IPS-20b (cell line): ENCODE data around the gene ADGRD1.

Source experiments
- H3K27ac ChIP-seq: one replicate; pipeline ENCODE4 v1.5.1; 2013; ENCODE audit warnings: low read length
- H3K27me3 ChIP-seq: 2 replicates; pipeline ENCODE4 v1.6.1; 2013; ENCODE audit warnings: mild to moderate bottlenecking, low read length, inconsistent platforms; ENCODE audit not compliant: insufficient read depth
- H3K36me3 ChIP-seq: 2 replicates; pipeline ENCODE4 v1.6.1; 2013; ENCODE audit warnings: low read depth, mild to moderate bottlenecking, inconsistent platforms, low read length, moderate library complexity; ENCODE audit not compliant: insufficient read depth
- H3K4me1 ChIP-seq: 2 replicates; pipeline ENCODE4 v1.6.1; 2013; ENCODE audit warnings: mild to moderate bottlenecking, control low read depth, inconsistent platforms, low read length, moderate library complexity; ENCODE audit not compliant: insufficient read depth
- H3K4me3 ChIP-seq: 2 replicates; pipeline ENCODE4 v1.5.1; 2013; ENCODE audit warnings: mild to moderate bottlenecking, low read length, inconsistent platforms
- H3K9ac ChIP-seq: 2 replicates; pipeline ENCODE4 v1.6.1; 2013; ENCODE audit warnings: low read depth, mild to moderate bottlenecking, inconsistent platforms, low read length, moderate library complexity
- H3K9me3 ChIP-seq: 2 replicates; pipeline ENCODE4 v1.6.1; 2013; ENCODE audit warnings: mild to moderate bottlenecking, low read depth, low read length, inconsistent platforms; ENCODE audit not compliant: insufficient read depth

ADGRD1 gene

GRCh38 chr12:131151558-131152345, 198.0 kb downstream of the ADGRD1 start:
- no peak overlapping the region for H3K9ac ChIP-seq
- H3K9me3 ChIP-seq: no peaks in the 10 kb centered on the region
- no peaks in the 10 kb centered on the region for H3K4me1 ChIP-seq
- H3K36me3 ChIP-seq: no peaks in the 10 kb centered on the region
- H3K27me3 ChIP-seq: no peaks in the 10 kb centered on the region; the same call in 1 of the 2 replicates
- H3K4me3 ChIP-seq: no peak overlapping the region
- no peak overlapping the region for H3K27ac ChIP-seq

GRCh38 chr12:131152587-131152986, 198.9 kb downstream of the ADGRD1 start:
- Histone ChIP-seq H3K36me3 (no peaks in the 10 kb centered on the region), H3K9me3 (no peaks in the 10 kb centered on the region), H3K4me3 (no peak overlapping the region)

GRCh38 chr12:131153016-131153415, 199.3 kb downstream of the ADGRD1 start:
- H3K36me3 ChIP-seq: no peaks in the 10 kb centered on the region
- H3K9ac ChIP-seq: no peak overlapping the region
- no peaks in the 10 kb centered on the region for H3K9me3 ChIP-seq
- no peaks in the 10 kb centered on the region; the same call in 1 of the 2 replicates for H3K27me3 ChIP-seq
- no peaks in the 10 kb centered on the region for H3K4me1 ChIP-seq
- H3K27ac ChIP-seq: no peak overlapping the region
- H3K4me3 ChIP-seq: no peak overlapping the region

More at GRCh38 chr12:131152587-131152986, 198.9 kb downstream of the ADGRD1 start:
- Histone ChIP-seq H3K27me3 (no peaks in the 10 kb centered on the region; the same call in 1 of the 2 replicates), H3K9ac (no peak overlapping the region), H3K4me1 (no peaks in the 10 kb centered on the region), H3K27ac (no peak overlapping the region)

GRCh38 chr12:131153956-131154355, 200.2 kb downstream of the ADGRD1 start:
- H3K4me1 ChIP-seq: no peaks in the 10 kb centered on the region
- no peaks in the 10 kb centered on the region for H3K9me3 ChIP-seq
- H3K27me3 ChIP-seq: no peaks in the 10 kb centered on the region; the same call in 1 of the 2 replicates
- no peak overlapping the region for H3K27ac ChIP-seq
- no peak overlapping the region for H3K4me3 ChIP-seq
- no peak overlapping the region for H3K9ac ChIP-seq
- H3K36me3 ChIP-seq: no peaks in the 10 kb centered on the region

- Histone ChIP-seq H3K9me3 (no peaks in the 10 kb centered on the region), H3K36me3 (no peaks in the 10 kb centered on the region), H3K9ac (no peak overlapping the region), H3K27me3 (no peaks in the 10 kb centered on the region; the same call in 1 of the 2 replicates), H3K4me3 (no peak overlapping the region), H3K27ac (no peak overlapping the region), H3K4me1 (no peaks in the 10 kb centered on the region)
These were observed 201.4 kb downstream of the ADGRD1 start for GRCh38 chr12:131155131-131155530.

- Histone ChIP-seq H3K9me3 (no peaks in the 10 kb centered on the region), H3K27ac (no peak overlapping the region), H3K9ac (no peak overlapping the region), H3K27me3 (no peaks in the 10 kb centered on the region; the same call in 1 of the 2 replicates), H3K36me3 (no peaks in the 10 kb centered on the region), H3K4me3 (no peak overlapping the region), H3K4me1 (no peaks in the 10 kb centered on the region)
These were observed 204.0 kb downstream of the ADGRD1 start for GRCh38 chr12:131157743-131158142.

- Histone ChIP-seq H3K4me1 (no peaks in the 10 kb centered on the region), H3K9ac (no peak overlapping the region), H3K9me3 (no peaks in the 10 kb centered on the region), H3K36me3 (no peaks in the 10 kb centered on the region), H3K27me3 (no peaks in the 10 kb centered on the region; the same call in 1 of the 2 replicates), H3K27ac (no peak overlapping the region), H3K4me3 (no peak overlapping the region)
These were observed 206.0 kb downstream of the ADGRD1 start for GRCh38 chr12:131159660-131160059.

GRCh38 chr12:131162113-131162512, 208.4 kb downstream of the ADGRD1 start:
- no peaks in the 10 kb centered on the region for H3K36me3 ChIP-seq

GRCh38 chr12:131163189-131163738, 209.6 kb downstream of the ADGRD1 start:
- Histone ChIP-seq H3K27ac (no peak overlapping the region), H3K4me1 (no peaks in the 10 kb centered on the region), H3K27me3 (no peaks in the 10 kb centered on the region), H3K4me3 (no peak overlapping the region), H3K9me3 (no peaks in the 10 kb centered on the region), H3K9ac (no peak overlapping the region), H3K36me3 (no peaks in the 10 kb centered on the region)

More at GRCh38 chr12:131162113-131162512, 208.4 kb downstream of the ADGRD1 start:
- Histone ChIP-seq H3K27ac (no peak overlapping the region), H3K9me3 (no peaks in the 10 kb centered on the region), H3K9ac (no peak overlapping the region), H3K27me3 (no peaks in the 10 kb centered on the region), H3K4me3 (no peak overlapping the region), H3K4me1 (no peaks in the 10 kb centered on the region)

- Histone ChIP-seq H3K27me3 (no peaks in the 10 kb centered on the region), H3K4me1 (no peaks in the 10 kb centered on the region), H3K4me3 (no peak overlapping the region), H3K27ac (no peak overlapping the region), H3K9me3 (no peaks in the 10 kb centered on the region), H3K9ac (no peak overlapping the region), H3K36me3 (no peaks in the 10 kb centered on the region)
These were observed 210.6 kb downstream of the ADGRD1 start for GRCh38 chr12:131164096-131164872.

GRCh38 chr12:131166717-131167116, 213.0 kb downstream of the ADGRD1 start:
- Histone ChIP-seq H3K9ac (no peak overlapping the region), H3K4me1 (no peaks in the 10 kb centered on the region), H3K4me3 (no peak overlapping the region), H3K27me3 (no peaks in the 10 kb centered on the region), H3K36me3 (no peaks in the 10 kb centered on the region), H3K9me3 (no peaks in the 10 kb centered on the region), H3K27ac (no peak overlapping the region)
